HG02943 (cell line): ENCODE measurements around the gene WWTR1.

Experiments used
- ATAC-seq: cut with Tn5 transposase; IDR thresholded peaks from one replicate; pipeline ENCODE4 v1.9.1; 2021; ENCODE audit warnings: mild to moderate bottlenecking, low read depth, moderate library complexity; ENCODE audit not compliant: unreplicated experiment

Gene WWTR1

GRCh38 chr3:149541091-149541491 lies 116.7 kb downstream of the WWTR1 start:
- no peak for ATAC-seq

DNA sequence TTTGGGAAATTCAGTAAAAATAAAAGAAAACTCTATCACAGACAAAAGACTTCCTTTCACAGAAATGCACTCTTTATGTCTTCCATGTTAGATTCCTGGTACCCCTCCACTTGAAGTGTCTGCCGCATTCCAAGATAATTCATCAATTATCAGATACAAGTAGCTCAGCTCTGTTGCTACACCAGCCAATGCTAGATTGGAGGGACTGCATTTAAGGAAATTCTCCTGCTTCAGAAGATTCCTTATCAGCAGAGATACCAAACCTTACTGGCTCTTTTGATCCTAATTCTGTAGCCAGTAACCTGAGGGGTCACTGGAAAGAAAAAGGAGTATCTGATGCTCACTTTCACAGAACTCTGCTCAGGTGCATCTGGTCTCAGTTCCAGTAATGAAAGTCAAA lies 119.5 kb downstream of the WWTR1 start:
- no peak for ATAC-seq

DNA sequence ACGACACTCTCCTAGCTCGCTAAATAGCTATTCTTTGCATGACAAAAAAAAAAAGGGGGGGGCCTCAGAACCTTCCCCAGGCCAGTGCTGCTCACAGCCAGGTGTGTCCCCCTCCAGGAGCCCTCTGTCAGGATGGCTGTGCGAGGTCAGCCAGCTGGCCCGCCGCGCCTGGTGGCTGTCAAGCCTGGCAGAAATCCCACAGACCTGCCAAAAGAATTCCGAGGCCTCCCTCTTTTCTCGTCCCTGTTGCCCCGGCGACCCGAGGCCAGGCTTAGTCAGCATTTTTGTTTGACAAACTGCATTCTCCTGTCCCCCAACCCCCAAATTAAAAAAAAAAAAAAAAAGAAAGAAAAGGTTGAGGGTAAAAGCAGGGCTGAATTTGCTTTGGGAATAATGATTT lies 121.4 kb downstream of the WWTR1 start:
- no peak for ATAC-seq

DNA sequence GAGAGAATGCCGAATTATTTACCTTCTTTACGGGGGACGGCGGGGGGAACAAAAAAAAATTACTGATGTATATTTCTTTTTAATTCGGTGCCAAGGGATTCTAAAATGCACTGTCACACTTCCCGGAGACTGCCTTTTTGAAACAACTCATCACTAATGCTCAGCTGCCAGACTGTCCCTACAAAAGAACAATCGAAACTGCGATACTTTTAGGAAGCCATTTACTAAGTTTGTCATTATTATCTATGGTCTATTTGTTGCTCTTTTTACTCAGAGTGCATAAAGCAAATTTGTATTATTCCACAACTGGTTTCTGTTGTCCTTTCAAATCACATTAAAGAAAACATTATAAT lies 122.5 kb downstream of the WWTR1 start:
- no peak for ATAC-seq

DNA sequence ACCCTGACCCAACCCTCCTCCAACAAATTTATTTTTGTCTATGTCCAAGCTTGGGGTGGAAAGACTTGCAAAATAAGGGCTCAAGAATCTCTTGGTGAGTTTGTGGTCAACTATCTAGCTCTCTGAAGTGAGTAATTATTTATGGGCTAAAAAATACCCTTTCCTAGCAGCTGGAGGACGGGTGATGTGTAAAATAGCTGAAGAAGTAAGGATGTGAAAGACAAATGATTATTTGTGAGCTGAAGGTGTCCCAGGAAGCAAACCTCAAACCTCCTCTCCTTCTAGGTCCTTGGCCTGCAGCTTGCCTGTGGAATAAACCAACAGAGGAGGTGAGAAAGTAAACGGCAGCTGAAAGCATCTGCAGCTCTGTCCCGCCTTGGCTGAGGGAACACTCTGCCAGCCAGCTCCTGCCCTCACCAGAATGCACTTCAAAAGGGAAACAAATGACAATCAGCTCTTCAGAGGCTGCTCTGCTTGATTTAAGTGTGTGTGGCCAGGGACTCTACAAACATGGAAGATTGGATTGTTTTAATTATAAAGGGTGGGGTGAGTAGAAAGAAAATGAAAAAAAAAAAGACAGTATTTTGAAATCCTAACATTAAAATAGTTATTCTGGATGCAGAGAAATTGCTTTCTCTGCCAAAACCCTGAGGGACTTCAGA lies 123.0 kb downstream of the WWTR1 start:
- ATAC-seq = no peak

- no peak for ATAC-seq
These were observed 123.7 kb downstream of the WWTR1 start for GRCh38 chr3:149534082-149534481.

GRCh38 chr3:149532489-149533180 lies 125.2 kb downstream of the WWTR1 start:
- ATAC-seq = no peak

GRCh38 chr3:149529099-149529498 lies 128.7 kb downstream of the WWTR1 start:
- ATAC-seq = no peak

GRCh38 chr3:149528340-149528650 lies 129.5 kb downstream of the WWTR1 start:
- ATAC-seq = no peak

- no peak for ATAC-seq
These were observed 130.1 kb downstream of the WWTR1 start for GRCh38 chr3:149527531-149528339.

DNA sequence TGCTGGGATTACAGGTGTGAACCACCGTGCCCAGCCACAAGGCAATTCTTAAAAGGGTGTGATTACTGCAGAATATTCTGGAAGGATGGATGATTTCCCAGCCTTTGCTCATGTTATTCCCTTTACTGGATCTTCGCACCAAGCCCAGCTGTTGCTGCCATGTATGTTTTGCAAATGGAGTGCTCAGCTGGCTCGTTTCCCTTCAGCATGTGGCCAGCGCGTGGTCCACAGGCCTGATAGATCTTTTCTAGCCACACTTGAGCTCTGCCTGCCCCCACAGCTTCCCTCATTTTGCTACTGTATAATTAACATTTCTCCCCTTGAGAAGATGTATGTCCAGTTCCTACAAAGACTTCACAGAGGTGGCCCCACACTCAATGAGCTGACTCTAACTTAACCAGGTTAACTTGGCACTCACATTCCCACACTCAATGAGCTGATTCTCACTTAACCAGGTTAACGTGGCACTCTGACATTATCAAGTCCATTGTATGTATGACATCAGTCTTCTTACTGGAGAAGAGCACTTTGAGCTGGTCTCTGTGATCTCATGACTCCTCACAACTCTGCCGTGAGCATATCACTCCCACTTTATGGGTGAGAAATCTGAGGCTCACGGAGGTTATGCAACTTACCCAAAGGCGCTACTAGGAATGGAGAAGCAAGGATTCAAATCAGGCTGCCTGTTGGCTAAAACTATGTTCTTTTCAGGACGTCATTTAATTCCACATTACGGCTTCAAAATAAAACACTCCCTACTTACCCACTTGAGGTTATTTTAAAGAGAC lies 134.1 kb downstream of the WWTR1 start:
- no peak for ATAC-seq

DNA sequence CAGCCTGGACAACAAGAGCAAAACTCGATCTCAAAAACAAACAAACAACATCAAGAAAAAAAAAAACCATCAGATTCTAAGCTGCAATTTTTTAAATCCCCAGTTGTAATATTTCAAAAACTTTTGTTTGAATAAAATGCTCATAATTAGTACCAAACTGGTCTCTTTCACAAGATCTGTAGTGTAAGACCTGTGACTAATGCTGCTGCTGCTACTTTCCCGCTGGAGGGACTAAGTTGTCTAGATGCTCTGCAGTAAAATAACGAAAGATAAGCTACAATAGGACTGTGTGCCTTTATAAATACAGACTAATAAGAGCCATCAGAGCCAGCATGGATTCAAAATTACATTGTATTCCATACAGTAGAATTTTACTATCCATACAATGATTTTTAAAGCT lies 137.9 kb downstream of the WWTR1 start:
- ATAC-seq = no peak

GRCh38 chr3:149516920-149517319 lies 140.9 kb downstream of the WWTR1 start:
- ATAC-seq = no peak

DNA sequence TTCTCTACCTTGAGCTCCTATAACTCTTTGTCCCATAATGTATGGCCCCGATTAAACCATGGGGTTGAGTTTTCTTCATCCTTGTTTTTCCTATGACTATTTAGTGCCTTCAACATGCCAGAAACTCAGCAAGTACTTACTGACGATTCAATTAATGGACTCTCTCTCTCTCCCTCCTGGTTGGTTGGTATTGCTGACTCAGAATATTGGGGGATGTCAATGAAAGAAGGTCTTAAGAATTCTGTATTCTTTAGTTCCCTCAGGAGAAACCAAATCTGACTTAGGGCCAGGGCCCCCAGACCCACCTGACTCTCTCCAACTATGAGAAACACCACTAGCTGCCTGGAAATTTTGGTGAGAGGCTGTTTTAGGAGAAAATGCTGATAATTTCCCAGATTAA lies 142.6 kb downstream of the WWTR1 start:
- ATAC-seq = no peak

DNA sequence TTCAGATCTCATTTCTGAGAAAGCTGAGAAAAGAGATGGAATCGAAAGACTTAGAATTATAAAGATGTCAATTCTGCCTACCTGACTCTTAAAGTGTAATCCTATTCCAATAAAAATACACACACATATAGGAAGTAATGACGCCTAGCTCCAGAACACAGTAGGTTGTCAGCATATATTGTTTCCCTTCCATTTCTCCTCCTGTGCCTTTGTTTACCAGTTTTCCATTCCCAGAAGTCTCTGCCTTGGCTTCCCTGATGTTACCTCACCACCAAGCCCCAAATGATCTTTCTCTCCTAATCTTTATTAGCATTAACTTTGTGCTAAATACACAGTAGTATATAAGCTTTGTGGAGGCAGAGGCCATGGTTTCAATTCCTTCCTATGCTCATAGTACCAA lies 143.4 kb downstream of the WWTR1 start:
- no peak for ATAC-seq

GRCh38 chr3:149512073-149512782 lies 145.6 kb downstream of the WWTR1 start:
- ATAC-seq = peak; percentile 69

DNA sequence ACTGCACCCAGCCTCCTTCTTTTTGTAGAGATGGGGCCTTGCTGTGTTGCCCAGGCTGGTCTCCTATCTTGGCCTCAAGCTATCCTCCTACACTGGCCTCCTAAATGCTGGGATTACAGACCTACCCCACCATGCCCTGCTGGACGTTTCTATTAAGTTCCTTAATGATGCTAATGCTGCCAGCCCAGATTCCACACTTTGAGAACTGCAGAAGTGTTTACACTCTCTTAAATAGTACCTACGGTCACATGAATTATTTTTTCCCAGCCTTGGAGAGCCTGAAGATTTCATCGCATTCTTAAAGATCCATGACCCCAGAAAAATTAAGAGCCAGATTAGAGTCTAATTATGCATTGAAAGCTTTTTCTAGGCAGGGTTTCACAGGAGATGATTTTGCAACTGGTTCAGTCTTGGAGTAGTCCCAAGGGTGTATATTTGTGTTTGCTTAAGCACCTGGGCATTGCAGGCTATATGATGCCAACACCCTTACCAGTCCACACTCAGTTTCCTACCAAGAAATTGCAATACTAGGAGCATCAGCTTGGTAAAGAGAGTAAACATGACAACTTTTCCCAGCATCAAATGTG lies 146.7 kb downstream of the WWTR1 start:
- ATAC-seq = no peak

- no peak for ATAC-seq
These were observed 147.3 kb downstream of the WWTR1 start for GRCh38 chr3:149510480-149510879.

- no peak for ATAC-seq
These were observed 148.3 kb downstream of the WWTR1 start for GRCh38 chr3:149509526-149509925.
